Subcutaneous abdominal adipose tissue (tissue), 5 donors: Measurements from ENCODE around the gene KCNT1.

Source experiments
- H3K27ac ChIP-seq: one replicate; pipeline ENCODE4 v1.7.0; 2013; ENCODE audit warnings: low read depth, mild to moderate bottlenecking, inconsistent platforms, low read length, moderate library complexity
- H3K27me3 ChIP-seq, 5 donors: one replicate each; pipeline ENCODE4 v1.7.0; 2013; ENCODE audit warnings: low read length in 5 of 5, inconsistent platforms in 1 of 5; ENCODE audit not compliant: control insufficient read depth in 5 of 5, insufficient read depth in 4 of 5
- H3K36me3 ChIP-seq, 5 donors: one replicate each; pipeline ENCODE4 v1.7.0; 2013; ENCODE audit warnings: low read length in 5 of 5; ENCODE audit not compliant: control insufficient read depth in 5 of 5, insufficient read depth in 5 of 5
- H3K4me1 ChIP-seq, 5 donors: one replicate each; pipeline ENCODE4 v1.7.0; 2013; ENCODE audit warnings: low read length in 5 of 5, mild to moderate bottlenecking in 3 of 5, moderate library complexity in 1 of 5; ENCODE audit not compliant: control insufficient read depth in 5 of 5, insufficient read depth in 5 of 5
- H3K4me3 ChIP-seq, 5 donors: one replicate each; pipeline ENCODE4 v1.7.0; 2013; ENCODE audit warnings: low read length in 5 of 5, low read depth in 1 of 5
- H3K9ac ChIP-seq, 5 donors: one replicate each; pipeline ENCODE4 v1.7.0; 2013; ENCODE audit warnings: low read length in 5 of 5, mild to moderate bottlenecking in 4 of 5, moderate library complexity in 3 of 5
- H3K9me3 ChIP-seq, 5 donors: one replicate each; pipeline ENCODE4 v1.7.0; 2013; ENCODE audit warnings: low read length in 5 of 5; ENCODE audit not compliant: control insufficient read depth in 5 of 5
- donor health status: healthy.
- donor health status: healthy.
- donor health status: healthy.
- donor health status: healthy.
- donor health status: healthy.

KCNT1 gene

GRCh38 chr9:135732569-135733257 is 30.7 kb downstream of the KCNT1 start:
- H3K9ac ChIP-seq, result no peak overlapping the region
- H3K36me3 ChIP-seq, result no peaks in the 10 kb centered on the region
- no peaks in the 10 kb centered on the region for H3K4me1 ChIP-seq
- no peak overlapping the region for H3K4me3 ChIP-seq
- peaks cover 0 to 12% (median 12%) of the 10 kb centered on the region in 5 donors for H3K9me3 ChIP-seq
- no peak overlapping the region for H3K27ac ChIP-seq
- peaks cover 23 to 30% (median 27%) of the 10 kb centered on the region in 5 donors for H3K27me3 ChIP-seq

- Histone ChIP-seq H3K27me3 (peaks cover 25 to 42% (median 40%) of the 10 kb centered on the region in 5 donors), H3K4me3 (no peak overlapping the region), H3K9ac (no peak overlapping the region), H3K36me3 (no peaks in the 10 kb centered on the region), H3K4me1 (no peaks in the 10 kb centered on the region), H3K27ac (no peak overlapping the region), H3K9me3 (peaks cover 0 to 12% (median 12%) of the 10 kb centered on the region in 5 donors)
Measured at GRCh38 chr9:135734616-135735144, 32.7 kb downstream of the KCNT1 start.

- Histone ChIP-seq H3K27ac (no peak overlapping the region), H3K36me3 (no peaks in the 10 kb centered on the region), H3K9me3 (peaks cover 0 to 6% (median 6%) of the 10 kb centered on the region in 5 donors), H3K9ac (no peak overlapping the region), H3K4me1 (no peaks in the 10 kb centered on the region), H3K27me3 (peaks cover 31 to 55% (median 52%) of the 10 kb centered on the region in 5 donors), H3K4me3 (no peak overlapping the region)
Measured at GRCh38 chr9:135736272-135736978, 34.4 kb downstream of the KCNT1 start.

GRCh38 chr9:135736979-135737839 is 35.2 kb downstream of the KCNT1 start:
- Histone ChIP-seq H3K4me1 (no peaks in the 10 kb centered on the region), H3K9me3 (peaks cover 0 to 2% (median 2%) of the 10 kb centered on the region in 5 donors), H3K9ac (no peak overlapping the region), H3K27ac (no peak overlapping the region), H3K4me3 (no peak overlapping the region), H3K36me3 (no peaks in the 10 kb centered on the region), H3K27me3 (peaks cover 31 to 57% (median 55%) of the 10 kb centered on the region in 5 donors)

- no peaks in the 10 kb centered on the region for H3K36me3 ChIP-seq
- H3K27me3 ChIP-seq, result peaks cover 31 to 60% (median 58%) of the 10 kb centered on the region in 5 donors
- H3K27ac ChIP-seq, result no peak overlapping the region
- H3K9ac ChIP-seq, result no peak overlapping the region
- H3K4me3 ChIP-seq, result no peak overlapping the region
- H3K4me1 ChIP-seq, result no peaks in the 10 kb centered on the region
- H3K9me3 ChIP-seq, result no peaks in the 10 kb centered on the region
Measured at GRCh38 chr9:135737840-135738521, 36.0 kb downstream of the KCNT1 start.

- Histone ChIP-seq H3K36me3 (no peaks in the 10 kb centered on the region), H3K9me3 (no peaks in the 10 kb centered on the region), H3K4me1 (no peaks in the 10 kb centered on the region), H3K27ac (no peak overlapping the region), H3K27me3 (peaks cover 34 to 63% (median 56%) of the 10 kb centered on the region in 5 donors), H3K4me3 (no peak overlapping the region), H3K9ac (no peak overlapping the region)
Measured at GRCh38 chr9:135739271-135740220, 37.6 kb downstream of the KCNT1 start.

GRCh38 chr9:135741276-135742219 is 39.6 kb downstream of the KCNT1 start:
- Histone ChIP-seq H3K27ac (no peak overlapping the region), H3K4me3 (no peak overlapping the region), H3K9ac (no peak overlapping the region), H3K27me3 (peaks cover 32 to 57% (median 49%) of the 10 kb centered on the region in 5 donors), H3K4me1 (peaks cover 0 to 2% (median 0%) of the 10 kb centered on the region in 5 donors), H3K9me3 (no peaks in the 10 kb centered on the region), H3K36me3 (no peaks in the 10 kb centered on the region)

- H3K27me3 ChIP-seq, result peaks cover 24 to 50% (median 41%) of the 10 kb centered on the region in 5 donors
- no peak overlapping the region for H3K9ac ChIP-seq
- no peaks in the 10 kb centered on the region for H3K9me3 ChIP-seq
- H3K4me1 ChIP-seq, result peaks cover 0 to 2% (median 0%) of the 10 kb centered on the region in 5 donors
- no peak overlapping the region for H3K27ac ChIP-seq
- H3K4me3 ChIP-seq, result no peak overlapping the region
- H3K36me3 ChIP-seq, result no peaks in the 10 kb centered on the region
Measured at GRCh38 chr9:135743021-135743420, 41.0 kb downstream of the KCNT1 start.
